NCI-H510A (cell line): ENCODE measurements around the gene LMOD2.

Source experiments
- DNase-seq: peaks from one replicate; lab custom pipeline; 2025; lab: John Stamatoyannopoulos, UW

LMOD2 gene

GRCh38 chr7:123673752-123674398, 18.2 kb downstream of the LMOD2 start:
- no peak for DNase-seq

DNA sequence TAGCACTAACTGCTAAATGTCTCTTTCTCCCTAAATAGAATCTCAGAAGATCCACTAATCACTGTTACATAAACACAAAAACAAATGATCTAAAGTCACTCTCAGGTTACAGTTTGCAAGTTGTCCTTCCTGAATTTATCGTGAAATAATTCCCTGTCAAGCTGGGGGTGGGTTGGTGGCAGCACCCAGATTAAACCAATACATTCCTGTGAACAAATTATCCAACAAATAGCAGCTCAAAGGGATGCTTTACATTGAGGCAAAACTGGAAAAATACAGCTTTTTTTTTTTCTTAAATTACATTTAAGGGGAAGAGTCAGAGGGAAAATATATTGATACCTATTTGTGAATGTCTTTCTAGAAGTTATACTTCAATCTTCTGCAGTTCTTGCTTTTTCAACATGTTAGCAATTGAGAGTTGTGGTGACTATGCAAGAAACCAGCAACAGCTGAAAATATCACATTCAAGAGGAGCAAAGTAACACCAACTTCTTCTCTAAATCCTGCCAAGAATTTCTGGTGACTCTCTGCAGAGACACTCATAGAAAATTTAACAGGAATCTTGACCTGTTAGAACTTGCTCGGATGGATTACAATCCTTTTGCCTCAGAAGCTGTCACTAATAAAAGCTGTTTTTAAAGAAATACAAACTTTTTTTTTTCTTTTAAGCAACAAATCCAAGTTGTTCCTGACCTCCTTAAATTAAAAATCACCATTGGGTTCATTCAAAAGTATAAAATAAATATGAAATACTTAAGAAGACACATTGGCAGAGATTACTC, 18.9 kb downstream of the LMOD2 start:
- DNase-seq, result no peak

DNA sequence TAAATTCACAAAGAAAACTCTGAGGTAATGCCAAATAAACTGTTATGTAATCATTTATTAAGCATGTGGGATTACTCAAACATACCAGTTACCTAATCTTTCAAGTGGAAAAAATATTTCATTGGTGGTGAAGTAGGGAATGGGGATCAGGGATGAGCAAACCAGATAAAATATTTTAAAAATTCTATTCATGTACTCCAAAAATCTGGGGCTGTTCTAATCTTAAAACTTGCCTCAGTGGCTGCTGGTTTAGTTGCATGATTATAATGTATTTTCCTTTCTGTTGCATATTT, 19.5 kb downstream of the LMOD2 start:
- no peak for DNase-seq

DNA sequence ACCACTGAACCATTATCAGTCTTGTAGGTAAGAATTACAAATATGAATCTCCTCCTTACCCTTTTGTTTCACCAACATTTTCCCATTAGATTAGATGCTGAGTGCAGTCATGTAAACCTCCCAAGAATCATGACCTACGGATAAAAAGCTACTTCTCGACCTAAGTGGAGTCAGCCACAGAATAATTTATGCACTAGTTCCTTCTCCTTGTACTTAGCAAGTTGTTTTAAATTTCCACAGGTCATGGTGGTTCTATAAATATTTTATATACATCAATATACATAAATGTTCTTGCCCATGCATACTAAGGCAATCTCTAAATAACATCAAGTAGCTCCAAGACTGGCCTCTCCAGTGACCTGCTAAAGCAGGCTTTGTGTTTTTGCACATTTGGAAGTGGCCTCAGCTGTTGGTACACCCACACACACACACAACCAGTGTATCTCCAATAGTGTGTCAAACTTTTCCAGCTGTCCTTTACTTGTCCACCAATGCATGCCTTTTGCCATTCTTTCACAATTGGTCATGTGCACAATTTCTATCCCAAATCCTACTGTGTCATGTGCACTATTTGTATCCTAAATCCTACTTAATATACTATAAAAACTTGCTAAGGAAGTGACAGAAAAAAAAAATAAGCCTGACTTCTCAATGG, 21.5 kb downstream of the LMOD2 start:
- DNase-seq, result no peak

- DNase-seq, result no peak
These were observed 23.9 kb downstream of the LMOD2 start for GRCh38 chr7:123679614-123680013.

DNA sequence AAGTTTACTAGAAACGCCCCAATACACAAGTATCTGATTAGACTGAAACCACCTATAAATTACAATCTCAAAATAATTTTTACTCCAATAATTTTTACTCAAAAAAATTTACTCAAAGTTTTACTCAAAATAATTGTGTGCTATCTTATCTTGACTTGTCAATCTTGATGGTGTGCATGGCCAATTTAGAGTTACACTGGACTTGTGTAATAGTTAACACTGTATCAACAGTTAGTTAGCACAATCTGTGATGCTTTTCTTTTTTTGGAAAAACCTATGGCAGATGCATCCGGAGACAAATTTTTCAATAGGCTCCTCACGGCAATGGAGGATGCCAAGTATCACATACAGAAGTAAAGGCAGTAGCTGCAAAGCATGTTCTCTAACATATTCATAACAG, 24.9 kb downstream of the LMOD2 start:
- DNase-seq, result no peak

DNA sequence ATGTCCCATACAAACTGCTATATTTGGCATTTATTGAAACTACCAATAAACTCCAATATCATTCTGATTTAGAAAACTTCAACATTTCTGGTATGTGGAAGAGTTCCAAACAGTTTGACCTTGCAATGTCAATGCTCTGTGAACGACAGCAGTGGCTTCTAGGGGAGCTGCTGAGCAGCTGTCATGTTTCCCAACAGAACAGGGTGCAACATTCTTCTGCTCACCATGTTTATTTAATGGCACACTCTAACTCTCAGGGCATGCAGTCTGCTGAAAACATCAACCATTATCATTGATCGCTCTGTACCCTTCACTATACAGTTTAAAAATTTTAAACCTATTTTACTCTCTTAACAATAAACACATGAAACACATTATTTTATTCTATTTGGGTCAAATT, 25.9 kb downstream of the LMOD2 start:
- DNase-seq, result no peak

- DNase-seq, result no peak
These were observed 27.0 kb downstream of the LMOD2 start for GRCh38 chr7:123682690-123683089.

GRCh38 chr7:123687161-123687560, 31.5 kb downstream of the LMOD2 start:
- DNase-seq, result no peak

DNA sequence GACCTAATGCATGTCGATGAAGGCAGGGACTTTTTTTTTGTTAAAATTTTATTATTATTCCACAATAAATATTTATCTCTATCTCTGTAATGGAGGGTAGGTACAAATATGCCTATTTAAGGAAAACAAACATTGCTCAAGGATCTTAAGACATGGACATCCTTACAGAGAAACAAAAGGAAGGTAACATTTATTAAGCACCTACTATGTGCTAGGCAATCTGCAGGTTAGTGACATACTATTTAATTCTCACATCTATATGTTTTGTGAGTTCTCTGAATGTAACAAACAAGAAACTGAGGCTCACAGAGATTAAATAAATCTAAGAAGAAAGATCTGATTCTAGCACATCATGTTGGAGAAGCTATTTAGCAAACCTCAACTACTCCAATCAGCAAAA, 32.1 kb downstream of the LMOD2 start:
- no peak for DNase-seq

GRCh38 chr7:123689250-123689649, 33.6 kb downstream of the LMOD2 start:
- DNase-seq, result no peak

GRCh38 chr7:123690550-123690949, 34.9 kb downstream of the LMOD2 start:
- DNase-seq, result no peak

DNA sequence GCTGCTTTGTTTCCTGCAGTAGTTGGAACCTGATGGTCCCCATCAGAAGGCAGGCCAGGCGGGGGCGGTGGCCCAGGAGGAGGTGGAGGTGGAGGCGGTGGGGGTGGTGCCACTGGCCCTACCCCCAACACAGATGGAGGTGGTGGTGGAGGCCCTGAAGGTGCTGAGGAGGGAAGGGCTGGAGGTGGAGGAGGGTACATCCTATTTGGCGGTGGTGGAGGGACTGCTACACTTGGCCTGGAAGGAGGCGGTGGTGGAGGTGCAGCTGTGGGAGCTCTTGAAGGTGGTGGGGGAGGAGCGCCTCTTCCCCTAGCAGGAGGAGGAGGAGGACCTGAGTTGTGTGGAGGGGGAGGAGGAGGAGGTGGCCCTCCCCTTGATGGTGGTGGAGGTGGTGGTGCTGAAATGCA, 36.8 kb downstream of the LMOD2 start:
- DNase-seq, result no peak

DNA sequence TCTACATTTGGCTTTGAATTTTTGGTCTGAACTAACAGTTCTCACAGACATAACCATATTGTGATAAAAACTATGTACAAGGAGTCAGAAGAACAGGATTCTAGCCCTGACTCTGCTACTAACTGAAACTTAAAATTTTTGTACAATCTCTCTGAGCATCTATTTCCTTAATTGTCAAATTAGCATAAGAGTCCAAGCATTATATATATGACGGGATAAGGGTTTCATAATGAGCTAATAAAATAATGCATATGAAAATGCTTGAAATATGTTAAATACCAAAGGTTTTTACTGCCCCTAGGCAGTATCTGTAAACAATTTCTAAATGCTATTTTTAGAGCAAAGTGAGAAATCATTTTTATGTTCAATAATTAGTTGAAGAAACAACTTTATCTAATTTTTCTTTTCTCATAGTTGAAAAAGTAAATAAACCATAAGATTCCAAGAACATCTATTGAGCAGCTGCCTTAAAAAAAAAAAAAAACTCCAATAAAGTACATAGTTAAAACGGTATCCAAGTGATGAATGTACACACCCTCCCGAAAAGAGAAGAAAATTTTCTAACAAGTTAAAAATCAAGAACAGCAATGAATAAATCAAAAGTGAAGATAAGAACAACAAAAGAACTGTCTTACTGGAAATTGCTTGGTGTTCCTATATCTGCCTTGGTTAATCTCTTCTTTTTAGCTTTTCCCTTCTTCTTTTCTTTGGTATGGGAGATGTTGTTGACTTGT, 40.4 kb downstream of the LMOD2 start:
- DNase-seq, result no peak

- DNase-seq, result no peak
These were observed 49.7 kb downstream of the LMOD2 start for GRCh38 chr7:123705211-123705901.

DNA sequence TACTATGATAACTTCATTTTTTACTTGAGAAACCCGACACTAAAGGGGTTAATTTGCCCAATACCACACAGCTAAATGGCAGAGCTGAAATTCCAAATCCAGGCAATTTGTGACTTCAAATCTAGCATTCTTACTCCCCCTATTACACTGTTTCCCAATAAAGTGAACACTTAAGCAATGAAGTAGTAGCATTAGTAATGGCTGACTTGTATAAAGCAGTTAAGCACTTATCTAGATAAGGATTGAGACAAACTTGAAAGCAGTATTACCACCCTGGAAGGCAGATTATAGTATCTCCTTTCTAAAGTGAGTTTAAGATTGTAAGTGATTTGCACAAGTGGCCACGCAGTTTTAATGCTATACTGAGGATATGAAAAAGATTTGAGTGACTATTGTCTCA, 53.9 kb downstream of the LMOD2 start:
- DNase-seq, result no peak

DNA sequence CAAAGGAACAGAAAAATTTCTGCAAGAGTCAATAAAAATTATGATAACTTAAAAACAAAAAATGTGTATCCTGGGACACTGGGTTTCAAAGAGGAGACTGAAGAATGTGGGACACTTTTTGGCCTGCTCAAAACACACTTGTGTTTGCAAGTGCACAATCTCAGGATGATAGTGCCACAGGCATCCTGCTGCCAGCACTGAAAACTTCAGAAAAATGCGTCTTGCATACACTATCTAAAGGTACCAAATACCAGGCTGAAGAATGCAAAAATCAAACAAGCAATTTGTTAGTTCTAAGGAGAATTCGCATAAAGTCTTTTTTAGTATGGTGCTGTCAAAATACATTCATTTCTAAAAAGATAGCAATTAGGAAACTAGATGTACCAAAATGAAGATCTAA, 55.0 kb downstream of the LMOD2 start:
- DNase-seq, result no peak

GRCh38 chr7:123711832-123712293, 56.2 kb downstream of the LMOD2 start:
- DNase-seq, result no peak

DNA sequence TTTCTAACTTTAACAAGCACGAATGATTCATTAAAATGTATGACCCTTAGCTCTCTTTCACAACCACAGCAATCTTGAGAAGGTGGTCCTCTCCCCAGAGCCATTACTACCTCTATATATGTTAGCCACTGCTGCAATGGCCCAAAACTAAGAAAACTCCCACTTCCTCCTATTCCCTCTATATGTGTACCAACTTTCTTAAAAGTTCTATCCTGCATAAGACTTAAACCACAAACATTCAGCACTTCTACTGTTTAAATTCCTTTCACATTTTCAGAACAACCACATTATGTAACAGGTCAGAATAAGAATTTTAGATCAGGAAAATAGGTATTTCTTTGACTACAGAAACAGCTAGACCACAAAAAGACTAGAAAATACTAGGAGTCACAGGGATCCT, 57.0 kb downstream of the LMOD2 start:
- no peak for DNase-seq
